Tibial nerve (tissue), 3 donors: Measurements from ENCODE around the gene MISP.

Source experiments
- POLR2A ChIP-seq, 2 donors: fragments of 450-650 bp; IDR thresholded peaks; one replicate each; pipeline ENCODE4 v1.6.1; 2017; ENCODE audit warnings: antibody characterized with exemption in 2 of 2, mild to moderate bottlenecking in 2 of 2, moderate library complexity in 2 of 2
- TF ChIP-seq, protein P1 (sequence below), 5 experiments: fragments of 200-600 bp in 3 of 5; fragments of 450-650 bp in 2 of 5; sonication (generic) in 3 of 5; IDR thresholded peaks; one replicate each; pipeline ENCODE4 v1.5.1; 2016 to 2019; ENCODE audit warnings: antibody characterized with exemption in 5 of 5, mild to moderate bottlenecking in 3 of 5, moderate library complexity in 2 of 5

DNA sequence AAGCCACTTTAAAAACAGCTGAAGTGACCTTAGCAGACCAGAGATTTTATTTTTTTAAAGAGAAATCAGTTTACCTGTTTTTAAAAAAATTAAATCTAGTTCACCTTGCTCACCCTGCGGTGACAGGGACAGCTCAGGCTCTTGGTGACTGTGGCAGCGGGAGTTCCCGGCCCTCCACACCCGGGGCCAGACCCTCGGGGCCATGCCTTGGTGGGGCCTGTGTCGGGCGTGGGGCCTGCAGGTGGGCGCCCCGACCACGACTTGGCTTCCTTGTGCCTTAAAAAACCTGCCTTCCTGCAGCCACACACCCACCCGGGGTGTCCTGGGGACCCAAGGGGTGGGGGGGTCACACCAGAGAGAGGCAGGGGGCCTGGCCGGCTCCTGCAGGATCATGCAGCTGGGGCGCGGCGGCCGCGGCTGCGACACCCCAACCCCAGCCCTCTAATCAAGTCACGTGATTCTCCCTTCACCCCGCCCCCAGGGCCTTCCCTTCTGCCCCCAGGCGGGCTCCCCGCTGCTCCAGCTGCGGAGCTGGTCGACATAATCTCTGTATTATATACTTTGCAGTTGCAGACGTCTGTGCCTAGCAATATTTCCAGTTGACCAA, 60.1 kb downstream of the MISP start:
- TF ChIP-seq, protein P1, sequence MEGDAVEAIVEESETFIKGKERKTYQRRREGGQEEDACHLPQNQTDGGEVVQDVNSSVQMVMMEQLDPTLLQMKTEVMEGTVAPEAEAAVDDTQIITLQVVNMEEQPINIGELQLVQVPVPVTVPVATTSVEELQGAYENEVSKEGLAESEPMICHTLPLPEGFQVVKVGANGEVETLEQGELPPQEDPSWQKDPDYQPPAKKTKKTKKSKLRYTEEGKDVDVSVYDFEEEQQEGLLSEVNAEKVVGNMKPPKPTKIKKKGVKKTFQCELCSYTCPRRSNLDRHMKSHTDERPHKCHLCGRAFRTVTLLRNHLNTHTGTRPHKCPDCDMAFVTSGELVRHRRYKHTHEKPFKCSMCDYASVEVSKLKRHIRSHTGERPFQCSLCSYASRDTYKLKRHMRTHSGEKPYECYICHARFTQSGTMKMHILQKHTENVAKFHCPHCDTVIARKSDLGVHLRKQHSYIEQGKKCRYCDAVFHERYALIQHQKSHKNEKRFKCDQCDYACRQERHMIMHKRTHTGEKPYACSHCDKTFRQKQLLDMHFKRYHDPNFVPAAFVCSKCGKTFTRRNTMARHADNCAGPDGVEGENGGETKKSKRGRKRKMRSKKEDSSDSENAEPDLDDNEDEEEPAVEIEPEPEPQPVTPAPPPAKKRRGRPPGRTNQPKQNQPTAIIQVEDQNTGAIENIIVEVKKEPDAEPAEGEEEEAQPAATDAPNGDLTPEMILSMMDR (IDR thresholded peaks at IDR 0.05), result no peak
- TF ChIP-seq POLR2A (IDR thresholded peaks at IDR 0.05), result no peak
